GM10266 (cell line): ENCODE results near the gene CHID1.

Experiments used
- DNase-seq: peaks from one replicate; pipeline ENCODE4 v3.0.0; 2012; ENCODE audit errors: extremely low spot score
- CTCF ChIP-seq: IDR thresholded peaks from 2 replicates; pipeline ENCODE4 v1.5.1; 2012; ENCODE audit warnings: mild to moderate bottlenecking, low read depth; ENCODE audit not compliant: control insufficient read depth, insufficient read depth; ENCODE audit errors: missing control alignments

Gene CHID1

GRCh38 chr11:844693-845644, 65.6 kb downstream of the CHID1 start:
- no peak for TF ChIP-seq CTCF
- peak; percentile 82 for DNase-seq

DNA sequence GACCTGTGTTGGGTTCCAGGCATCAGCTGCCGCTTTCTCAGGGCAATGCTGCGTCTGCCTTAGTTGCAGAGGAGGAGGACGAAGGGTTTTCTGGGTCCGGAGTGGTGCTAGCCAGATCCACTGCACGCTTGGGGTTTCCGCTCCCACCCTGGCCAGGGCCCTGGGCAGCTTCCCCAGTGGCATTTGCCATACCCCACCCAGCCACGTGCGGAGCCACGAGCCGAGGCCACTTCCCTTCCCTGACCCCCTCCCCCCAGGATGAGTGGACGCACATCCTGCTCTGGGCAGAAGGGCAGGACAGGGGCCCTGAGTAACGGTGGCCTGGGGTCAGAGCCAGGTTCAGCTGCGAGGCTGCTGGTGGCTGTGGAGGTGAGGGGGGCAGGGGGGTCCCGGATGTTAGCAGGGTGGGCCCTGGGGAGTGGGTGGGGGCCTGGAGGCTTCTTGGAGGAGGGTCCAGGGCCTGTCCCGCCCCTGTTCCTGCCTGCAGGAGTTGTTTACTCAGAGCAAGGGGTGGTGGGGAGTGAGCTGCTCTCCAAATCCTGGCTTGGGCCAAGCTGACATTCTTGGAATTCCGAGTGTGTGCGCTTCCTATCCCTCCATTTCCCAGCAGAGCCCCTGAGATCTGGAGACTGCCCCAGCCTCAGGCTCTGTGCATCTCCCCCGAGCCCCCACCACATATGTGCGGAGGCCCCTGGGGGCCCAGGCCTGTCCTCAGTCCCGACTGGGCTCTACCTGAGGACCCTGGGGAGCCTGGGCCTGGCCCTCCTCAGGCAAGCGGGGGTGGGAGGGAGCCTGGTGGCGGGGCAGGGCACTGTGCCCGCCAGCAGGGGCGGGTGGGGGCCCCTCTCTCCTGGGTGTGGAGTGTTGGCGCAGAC, 66.6 kb downstream of the CHID1 start:
- no peak for TF ChIP-seq CTCF
- no peak for DNase-seq

- DNase-seq: no peak
- peak; percentile 6 for TF ChIP-seq CTCF
Observed at GRCh38 chr11:843086-843734, 67.4 kb downstream of the CHID1 start.

- peak; percentile 98 for DNase-seq
Observed at GRCh38 chr11:842370-843002, 68.1 kb downstream of the CHID1 start, which contains the start of the genes POLR2L and TSPAN4. TSS of gene POLR2L (minus strand) at chr11:842529. CDS start at chr11:842508, 21 bp downstream. TSS of gene TSPAN4 (plus strand) at chr11:842852. CDS start at chr11:850305, 7,453 bp downstream.

DNA sequence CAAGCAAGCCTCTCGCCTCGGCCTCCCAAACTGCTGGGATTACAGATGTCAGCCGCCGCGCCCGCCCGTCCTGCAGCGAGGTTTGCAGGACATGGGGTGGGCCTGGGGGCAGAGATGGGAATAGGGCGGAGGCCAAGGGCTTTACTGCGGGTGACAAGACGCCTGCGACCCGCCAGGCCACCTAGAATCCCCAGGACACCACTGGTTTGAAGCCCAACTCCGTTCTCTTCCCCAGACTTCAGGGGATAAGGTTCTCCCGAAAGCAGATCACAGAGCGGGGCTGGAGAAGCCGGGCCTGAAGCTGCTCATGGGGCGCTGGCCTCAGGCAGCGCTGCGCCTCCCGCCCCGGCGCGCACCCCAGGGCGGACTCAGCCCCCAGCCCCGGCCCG, 68.6 kb downstream of the CHID1 start:
- TF ChIP-seq CTCF: no peak
- no peak for DNase-seq

More at GRCh38 chr11:842370-843002, 68.1 kb downstream of the CHID1 start, which contains the start of the genes POLR2L and TSPAN4:
- no peak for TF ChIP-seq CTCF

GRCh38 chr11:839875-840617, 70.6 kb downstream of the CHID1 start:
- TF ChIP-seq CTCF: peak; percentile 37
- no peak for DNase-seq
